ENCODE measurements around the gene LTA4H.

- TF ChIP-seq POLR2A (IDR thresholded peaks at IDR 0.05) (no peak), CTCF (IDR thresholded peaks at IDR 0.05) (no peak), EP300 (IDR thresholded peaks at IDR 0.05) (no peak)
Measured at GRCh38 chr12:95956557-95957145, 78.7 kb downstream of the LTA4H start.

All from ovary (tissue), 3 donors.